Central memory CD8-positive, alpha-beta T cell (primary cell): ENCODE results near the gene PGM2L1.

ENCODE experiments used
- ATAC-seq: fragments of 150-1000 bp; cut with Tn5 transposase; replicated peaks from 2 replicates; pipeline ENCODE4 v1.10.0; 2022; ENCODE audit warnings: mild to moderate bottlenecking, moderate FRiP score, moderate number of reproducible peaks; ENCODE audit not compliant: poor library complexity, severe bottlenecking; ENCODE audit errors: extremely low read depth
- DNase-seq, 2 donors: peaks; one replicate each; pipeline ENCODE4 v3.0.0; 2021; ENCODE audit warnings: low spot score in 2 of 2
- H3K27ac Mint-ChIP-seq: one replicate; pipeline ENCODE4 v1.8.0; 2022; ENCODE audit warnings: low read depth, mild to moderate bottlenecking, moderate library complexity, mixed read lengths
- H3K27me3 Mint-ChIP-seq: one replicate; pipeline ENCODE4 v1.8.0; 2022; ENCODE audit warnings: mixed read lengths
- H3K36me3 Mint-ChIP-seq: one replicate; pipeline ENCODE4 v1.8.0; 2022; ENCODE audit warnings: mild to moderate bottlenecking, moderate library complexity, mixed read lengths; ENCODE audit not compliant: insufficient read depth
- H3K4me1 Mint-ChIP-seq: one replicate; pipeline ENCODE4 v1.8.0; 2022; ENCODE audit warnings: mixed read lengths
- H3K4me3 Mint-ChIP-seq: one replicate; pipeline ENCODE4 v1.8.0; 2022; ENCODE audit warnings: mild to moderate bottlenecking, moderate library complexity, mixed read lengths
- H3K9me3 Mint-ChIP-seq: one replicate; pipeline ENCODE4 v1.8.0; 2022; ENCODE audit warnings: mixed read lengths

PGM2L1 gene

GRCh38 chr11:74325649-74326645, 72.3 kb downstream of the PGM2L1 start:
- no peak for ATAC-seq
- Mint-ChIP-seq H3K4me1 (no peaks in the 10 kb centered on the region), H3K27me3 (no peaks in the 10 kb centered on the region), H3K4me3 (no peak overlapping the region), H3K9me3 (no peaks in the 10 kb centered on the region), H3K36me3 (no peaks in the 10 kb centered on the region), H3K27ac (no peak overlapping the region)
- DNase-seq: no peak

DNA sequence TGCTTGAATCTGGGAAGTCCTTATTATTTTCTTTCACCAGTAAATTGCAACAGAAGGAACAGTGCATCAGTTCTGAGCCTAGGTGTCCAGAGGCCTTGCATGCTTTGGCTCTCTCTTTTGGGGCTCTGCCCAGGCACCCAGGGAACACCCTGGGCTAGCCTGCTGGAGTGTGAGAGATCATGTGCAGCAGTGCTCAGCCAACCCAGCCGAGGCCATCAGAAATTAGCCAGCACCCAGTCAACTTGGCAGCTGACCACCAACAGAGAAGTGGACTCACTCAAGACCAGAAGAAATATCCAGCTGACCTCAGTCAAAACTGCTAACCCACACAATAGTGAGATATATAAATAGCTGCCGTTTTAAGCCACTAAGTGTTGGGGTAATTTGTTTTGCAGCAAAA, 75.6 kb downstream of the PGM2L1 start:
- H3K9me3 Mint-ChIP-seq: peaks cover 5% of the 10 kb centered on the region
- DNase-seq: no peak

GRCh38 chr11:74321487-74322188, 76.6 kb downstream of the PGM2L1 start:
- H3K4me1 Mint-ChIP-seq: no peaks in the 10 kb centered on the region
- no peaks in the 10 kb centered on the region for H3K36me3 Mint-ChIP-seq
- H3K4me3 Mint-ChIP-seq: no peak overlapping the region
- H3K9me3 Mint-ChIP-seq: peaks cover 15% of the 10 kb centered on the region
- no peak overlapping the region for H3K27ac Mint-ChIP-seq
- DNase-seq (no peak), ATAC-seq (no peak)
- H3K27me3 Mint-ChIP-seq: peaks cover 11% of the 10 kb centered on the region

More for the DNA sequence above, 75.6 kb downstream of the PGM2L1 start:
- H3K27ac Mint-ChIP-seq: no peak overlapping the region
- no peaks in the 10 kb centered on the region for H3K36me3 Mint-ChIP-seq
- H3K27me3 Mint-ChIP-seq: peaks cover 7% of the 10 kb centered on the region
- ATAC-seq: no peak
- no peaks in the 10 kb centered on the region for H3K4me1 Mint-ChIP-seq
- H3K4me3 Mint-ChIP-seq: no peak overlapping the region

DNA sequence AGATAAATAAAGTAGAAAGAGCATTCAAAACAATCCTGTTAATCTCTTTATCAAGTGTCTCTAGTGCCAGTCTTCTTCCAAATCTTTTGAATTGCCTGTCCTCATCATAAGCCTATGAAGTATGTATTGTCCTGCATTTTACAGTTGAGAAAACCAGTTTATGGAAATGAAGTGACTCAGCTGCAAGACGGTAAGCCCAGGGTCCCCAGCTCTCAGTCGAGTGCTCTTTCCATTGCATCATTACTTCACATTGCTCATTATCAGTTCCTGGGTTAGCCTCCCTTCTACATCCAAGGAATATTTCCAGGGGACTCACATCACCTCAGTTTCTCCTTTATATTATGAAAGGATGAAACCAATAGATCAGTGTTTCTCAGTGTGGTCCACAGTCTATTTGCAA, 77.7 kb downstream of the PGM2L1 start:
- H3K27ac Mint-ChIP-seq: no peak overlapping the region
- H3K4me3 Mint-ChIP-seq: no peak overlapping the region
- no peak for DNase-seq
- no peaks in the 10 kb centered on the region for H3K36me3 Mint-ChIP-seq
- no peaks in the 10 kb centered on the region for H3K4me1 Mint-ChIP-seq
- ATAC-seq: no peak
- peaks cover 13% of the 10 kb centered on the region for H3K27me3 Mint-ChIP-seq
- H3K9me3 Mint-ChIP-seq: peaks cover 16% of the 10 kb centered on the region

DNA sequence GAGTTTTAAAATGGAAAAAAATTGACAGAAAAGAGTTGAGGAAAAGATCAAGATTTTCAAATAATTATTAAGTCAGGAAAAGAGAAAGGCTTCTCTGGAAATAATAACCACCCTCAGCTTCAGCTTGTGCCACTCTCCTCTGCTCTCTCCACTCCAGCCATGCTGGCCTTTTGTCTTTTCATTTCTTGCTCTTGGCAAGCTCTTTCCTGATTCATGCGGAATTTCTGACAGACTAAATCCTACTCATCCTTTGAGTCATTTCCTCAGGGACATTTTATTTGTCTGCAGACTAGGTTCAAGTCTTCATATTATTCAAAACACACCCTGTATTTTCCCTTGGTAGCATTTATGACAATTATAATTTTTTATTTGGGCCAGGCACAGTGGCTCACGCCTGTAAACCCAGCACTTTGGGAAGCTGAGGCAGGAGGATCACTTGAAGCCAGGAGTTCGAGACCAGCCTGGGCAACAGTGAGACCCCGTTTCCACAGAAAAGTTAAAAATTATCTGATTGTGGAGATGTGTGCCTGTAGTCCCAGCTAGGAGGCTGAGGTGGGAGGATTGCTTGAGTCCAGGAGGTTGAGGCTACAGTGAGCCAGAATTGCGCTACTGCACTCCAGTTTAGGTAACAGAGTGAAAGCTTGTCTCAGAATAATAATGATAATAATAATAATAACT, 79.0 kb downstream of the PGM2L1 start:
- H3K9me3 Mint-ChIP-seq: peaks cover 16% of the 10 kb centered on the region
- no peaks in the 10 kb centered on the region for H3K36me3 Mint-ChIP-seq
- no peak for ATAC-seq
- no peaks in the 10 kb centered on the region for H3K4me1 Mint-ChIP-seq
- peaks cover 22% of the 10 kb centered on the region for H3K27me3 Mint-ChIP-seq
- no peak for DNase-seq
- no peak overlapping the region for H3K4me3 Mint-ChIP-seq
- H3K27ac Mint-ChIP-seq: no peak overlapping the region

DNA sequence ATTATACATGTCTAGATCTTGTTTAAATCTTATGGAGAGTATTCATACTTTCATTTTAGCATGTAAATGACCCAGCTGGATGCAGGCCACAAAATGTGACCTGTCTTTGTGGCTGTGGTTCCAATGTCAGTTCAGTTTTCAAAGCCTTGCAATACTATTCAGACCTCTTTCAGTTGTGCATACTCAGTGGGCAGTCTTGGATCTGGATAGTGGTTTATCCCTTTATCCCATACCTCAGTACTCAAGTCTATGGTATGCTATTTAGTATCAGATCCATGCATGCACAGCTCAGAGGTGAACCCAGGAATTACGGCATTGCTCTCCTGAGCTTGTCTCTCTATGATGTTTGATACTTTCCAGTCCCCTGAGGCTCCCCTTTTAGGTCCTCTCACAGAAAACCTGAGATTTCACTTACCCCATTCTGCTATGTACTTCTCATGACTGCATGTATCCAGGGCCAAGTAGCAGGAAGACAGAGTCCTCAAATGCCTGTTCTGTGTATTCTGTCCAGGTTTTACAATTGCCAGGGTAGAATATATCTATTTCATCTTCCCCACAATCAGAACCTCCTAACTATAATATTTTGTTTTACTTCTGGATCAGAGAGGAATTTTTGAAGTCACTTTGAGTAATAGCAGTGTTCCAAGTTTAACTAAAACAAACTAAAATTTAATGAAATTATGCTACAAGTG, 79.8 kb downstream of the PGM2L1 start:
- Mint-ChIP-seq H3K4me1 (no peaks in the 10 kb centered on the region), H3K9me3 (peaks cover 16% of the 10 kb centered on the region), H3K27me3 (peaks cover 28% of the 10 kb centered on the region), H3K27ac (no peak overlapping the region), H3K36me3 (no peaks in the 10 kb centered on the region), H3K4me3 (no peak overlapping the region)
- DNase-seq (no peak), ATAC-seq (no peak)

DNA sequence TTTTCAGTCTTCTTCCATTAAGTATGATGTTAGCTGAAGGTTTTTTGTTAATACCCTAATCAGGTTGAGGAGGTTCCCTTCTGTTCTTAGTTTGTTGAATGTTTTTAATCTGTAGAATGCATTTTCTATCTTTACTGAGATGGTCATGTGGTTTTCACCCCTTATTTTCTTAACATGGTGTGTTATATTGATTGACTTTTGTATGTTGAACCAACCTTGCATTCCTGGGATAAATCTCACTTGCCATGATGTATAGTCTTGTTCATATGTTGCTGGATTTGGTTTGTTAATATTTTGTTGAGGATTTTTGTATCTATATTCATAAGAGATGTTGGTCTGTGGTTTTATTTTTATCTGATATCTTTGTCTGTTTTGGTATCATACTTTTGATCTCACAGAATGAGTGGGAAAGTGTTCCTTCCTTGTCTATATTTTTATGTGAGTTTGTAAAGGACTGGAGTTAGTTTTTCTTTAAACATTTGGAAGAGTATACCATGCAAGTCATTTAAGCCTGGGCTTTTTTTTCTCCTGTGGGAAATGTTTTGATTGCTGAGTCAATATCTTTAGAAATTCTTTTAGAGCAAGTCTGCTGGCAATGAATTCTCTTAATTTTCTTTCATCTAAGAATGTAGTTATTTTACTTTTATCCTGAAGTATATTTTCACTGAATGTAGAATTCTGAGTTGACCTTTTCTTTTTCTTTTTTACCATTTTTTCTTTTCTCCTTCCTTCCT, 81.3 kb downstream of the PGM2L1 start:
- no peak for ATAC-seq

DNA sequence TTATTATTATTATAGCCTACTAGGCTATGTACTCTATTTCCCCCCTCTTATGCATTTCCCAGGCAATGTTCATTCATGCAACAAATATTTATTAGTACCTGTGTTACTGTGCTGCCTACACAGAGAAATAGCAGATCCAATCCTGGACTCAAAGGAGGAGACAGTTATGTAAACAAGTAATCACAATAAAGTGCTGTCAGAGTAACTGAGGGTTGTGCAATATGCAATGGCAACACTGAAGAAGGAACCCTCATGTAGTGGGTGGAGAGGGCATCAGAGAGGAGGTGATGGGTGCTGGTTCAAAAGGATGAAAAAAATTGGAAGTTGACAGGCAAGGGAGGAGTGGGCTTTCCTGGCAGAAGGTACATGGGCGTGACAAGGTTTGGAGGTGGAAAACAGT, 85.9 kb downstream of the PGM2L1 start:
- Mint-ChIP-seq H3K4me3 (no peak overlapping the region), H3K9me3 (peaks cover 8% of the 10 kb centered on the region), H3K27me3 (peaks cover 65% of the 10 kb centered on the region), H3K36me3 (no peaks in the 10 kb centered on the region), H3K27ac (no peak overlapping the region), H3K4me1 (peaks cover 4% of the 10 kb centered on the region)
- DNase-seq (no peak), ATAC-seq (no peak)

More for the DNA sequence above, 81.3 kb downstream of the PGM2L1 start:
- Mint-ChIP-seq H3K4me1 (no peaks in the 10 kb centered on the region), H3K4me3 (no peak overlapping the region), H3K9me3 (peaks cover 16% of the 10 kb centered on the region), H3K27me3 (peaks cover 42% of the 10 kb centered on the region), H3K36me3 (no peaks in the 10 kb centered on the region), H3K27ac (no peak overlapping the region)
- no peak for DNase-seq

- Mint-ChIP-seq H3K4me3 (peak within 1 kb of the TSS; percentile 35), H3K27ac (no peak within 1 kb of the TSS), H3K36me3 (no peaks in the 10 kb centered on the region), H3K27me3 (peaks cover 68% of the 10 kb centered on the region), H3K4me1 (peaks cover 4% of the 10 kb centered on the region), H3K9me3 (no peaks in the 10 kb centered on the region)
- no peak for DNase-seq
- ATAC-seq: peak; percentile 58
Measured at GRCh38 chr11:74311352-74311926, 86.8 kb downstream of the PGM2L1 start, which contains the start of gene P4HA3. TSS of gene P4HA3 (minus strand) at chr11:74311640. CDS start at chr11:74311611, 29 bp downstream.

DNA sequence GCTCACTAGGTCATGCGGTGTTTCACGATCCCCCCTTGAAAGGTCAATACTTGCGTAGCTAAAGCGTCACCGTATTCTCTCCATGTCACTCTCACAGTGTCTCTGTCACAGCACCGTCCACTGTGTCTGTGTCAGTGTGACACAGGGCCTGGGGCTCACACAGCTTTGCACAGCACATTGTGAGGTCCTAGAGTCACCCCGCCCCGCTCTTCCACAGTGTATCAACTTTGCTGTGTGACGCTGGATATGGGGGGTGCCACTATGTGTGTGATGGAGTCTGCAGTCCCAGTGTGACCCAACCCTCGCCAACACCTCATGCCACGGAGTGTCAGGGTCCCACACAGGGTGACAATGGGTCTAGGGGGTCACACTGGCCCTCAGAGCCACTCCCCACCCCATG, 87.4 kb downstream of the PGM2L1 start:
- Mint-ChIP-seq H3K27me3 (peaks cover 74% of the 10 kb centered on the region), H3K27ac (no peak overlapping the region), H3K36me3 (no peaks in the 10 kb centered on the region), H3K4me1 (peaks cover 4% of the 10 kb centered on the region), H3K4me3 (peak overlapping the region; percentile 16), H3K9me3 (no peaks in the 10 kb centered on the region)
- DNase-seq: no peak
- no peak for ATAC-seq

DNA sequence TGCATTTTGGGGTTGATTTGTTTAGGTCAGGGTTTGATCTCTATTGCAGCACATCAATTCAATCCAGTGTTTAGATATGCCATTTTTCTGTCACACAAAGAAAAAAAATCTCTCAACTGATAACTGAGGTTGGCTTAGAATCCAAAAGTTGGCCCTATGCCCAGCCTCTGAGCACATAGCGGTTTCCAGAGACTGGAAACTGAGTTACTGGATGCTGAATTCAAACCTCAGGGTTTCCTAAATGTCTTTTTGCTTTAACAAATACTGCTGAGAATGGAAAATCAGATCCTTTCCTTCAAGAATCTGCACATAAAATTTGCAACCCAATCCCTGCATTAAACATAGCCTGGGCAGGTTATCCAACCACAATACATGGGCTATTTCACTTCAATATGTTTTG, 90.8 kb downstream of the PGM2L1 start:
- Mint-ChIP-seq H3K9me3 (no peaks in the 10 kb centered on the region), H3K4me3 (no peak overlapping the region), H3K36me3 (no peaks in the 10 kb centered on the region), H3K4me1 (peaks cover 4% of the 10 kb centered on the region), H3K27me3 (peaks cover 71% of the 10 kb centered on the region), H3K27ac (no peak overlapping the region)
- ATAC-seq (no peak), DNase-seq (no peak)
